Glutamatergic neuron (in vitro differentiated cells): ENCODE results near the gene CFAP73. TPM values are rescaled to one million over a fixed set of nuclear protein-coding genes. Genes with fewer than 3 reads are reported as not detected.

ENCODE experiments used
- DNase-seq: peaks from one replicate; pipeline ENCODE4 v3.0.0; 2022
- H3K27ac Mint-ChIP-seq: one replicate; pipeline ENCODE4 v1.8.0; 2020; ENCODE audit warnings: mild to moderate bottlenecking, mixed read lengths, inconsistent platforms; ENCODE audit not compliant: unreplicated experiment
- H3K27me3 Mint-ChIP-seq: one replicate; pipeline ENCODE4 v1.8.0; 2020; ENCODE audit warnings: mild to moderate bottlenecking, moderate library complexity, mixed read lengths, inconsistent platforms; ENCODE audit not compliant: unreplicated experiment
- H3K36me3 Mint-ChIP-seq: one replicate; pipeline ENCODE4 v1.8.0; 2020; ENCODE audit warnings: mild to moderate bottlenecking, mixed read lengths, inconsistent platforms; ENCODE audit not compliant: unreplicated experiment
- H3K4me1 Mint-ChIP-seq: one replicate; pipeline ENCODE4 v1.8.0; 2020; ENCODE audit warnings: mild to moderate bottlenecking, low read depth, mixed read lengths, inconsistent platforms; ENCODE audit not compliant: unreplicated experiment
- H3K4me3 Mint-ChIP-seq: one replicate; pipeline ENCODE4 v1.8.0; 2020; ENCODE audit warnings: mild to moderate bottlenecking, mixed read lengths, inconsistent platforms; ENCODE audit not compliant: unreplicated experiment
- H3K9me3 Mint-ChIP-seq: one replicate; pipeline ENCODE4 v1.8.0; 2020; ENCODE audit warnings: mild to moderate bottlenecking, moderate library complexity, mixed read lengths, inconsistent platforms; ENCODE audit not compliant: unreplicated experiment
- CTCF ChIP-seq: fragments of 200-600 bp; sonication (generic); IDR thresholded peaks from one replicate; pipeline ENCODE4 v1.5.0; 2021; ENCODE audit not compliant: partially characterized antibody, unreplicated experiment
- total RNA-seq: library from RNA; stranded (reverse); fragmentation: NEBNext Ultra II Directional; extraction: Animal tissue kit (Norgen Biotek cat#: 25700); gene quantifications from one replicate; pipeline ENCODE4 v1.2.1, GENCODE V29; 2021; ENCODE audit not compliant: unreplicated experiment

CFAP73 gene
- total RNA-seq, 1 donor from 2014 or later, result not detected

- Mint-ChIP-seq H3K36me3 (peaks cover 11% of the 10 kb centered on the region), H3K4me3 (no peak overlapping the region), H3K27me3 (peaks cover 7% of the 10 kb centered on the region), H3K27ac (no peak overlapping the region), H3K4me1 (no peaks in the 10 kb centered on the region), H3K9me3 (peaks cover 6% of the 10 kb centered on the region)
- no peak for TF ChIP-seq CTCF
- DNase-seq, result no peak
Measured at GRCh38 chr12:113119980-113120669, 29.4 kb upstream of the CFAP73 start.

- Mint-ChIP-seq H3K4me3 (no peak overlapping the region), H3K9me3 (peaks cover 6% of the 10 kb centered on the region), H3K36me3 (peaks cover 11% of the 10 kb centered on the region), H3K4me1 (no peaks in the 10 kb centered on the region), H3K27ac (no peak overlapping the region), H3K27me3 (peaks cover 7% of the 10 kb centered on the region)
- no peak for TF ChIP-seq CTCF
- no peak for DNase-seq
Measured at GRCh38 chr12:113120670-113121370, 28.7 kb upstream of the CFAP73 start.

- H3K36me3 Mint-ChIP-seq, result peaks cover 9% of the 10 kb centered on the region
- no peak overlapping the region for H3K27ac Mint-ChIP-seq
- no peak overlapping the region for H3K4me3 Mint-ChIP-seq
- H3K4me1 Mint-ChIP-seq, result no peaks in the 10 kb centered on the region
- DNase-seq, result no peak
- H3K27me3 Mint-ChIP-seq, result peaks cover 4% of the 10 kb centered on the region
- TF ChIP-seq CTCF, result no peak
- H3K9me3 Mint-ChIP-seq, result peaks cover 5% of the 10 kb centered on the region
Measured at GRCh38 chr12:113127791-113128199, 21.7 kb upstream of the CFAP73 start.

GRCh38 chr12:113128802-113129663 lies 20.5 kb upstream of the CFAP73 start:
- no peak overlapping the region for H3K27ac Mint-ChIP-seq
- no peak for TF ChIP-seq CTCF
- H3K27me3 Mint-ChIP-seq, result peaks cover 4% of the 10 kb centered on the region
- no peaks in the 10 kb centered on the region for H3K4me1 Mint-ChIP-seq
- H3K9me3 Mint-ChIP-seq, result peaks cover 4% of the 10 kb centered on the region
- peaks cover 3% of the 10 kb centered on the region for H3K36me3 Mint-ChIP-seq
- no peak overlapping the region for H3K4me3 Mint-ChIP-seq
- DNase-seq, result no peak
